ENCODE measurements around the gene IL10.

DNA sequence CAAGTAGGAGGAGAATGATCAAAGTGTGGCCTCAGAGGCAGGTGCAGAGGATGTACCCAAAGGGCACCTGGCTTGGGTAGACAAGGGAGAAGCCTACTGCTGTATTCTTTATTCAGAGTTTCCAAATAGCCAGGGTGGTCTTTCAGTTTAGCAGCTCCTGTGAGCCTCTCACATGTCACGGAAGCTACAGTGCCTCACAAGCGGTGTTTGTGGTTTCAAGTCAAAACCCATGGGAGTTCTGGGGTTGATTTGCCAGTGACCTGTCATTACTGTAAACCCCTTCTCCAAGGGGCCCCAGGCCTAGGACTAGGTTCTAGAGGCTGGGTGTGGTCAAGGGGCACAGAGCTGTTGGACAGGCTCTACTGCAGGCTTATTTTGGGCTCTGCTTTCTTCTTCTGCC is 10.2 kb upstream of the IL10 start:
- TF ChIP-seq, protein P1, sequence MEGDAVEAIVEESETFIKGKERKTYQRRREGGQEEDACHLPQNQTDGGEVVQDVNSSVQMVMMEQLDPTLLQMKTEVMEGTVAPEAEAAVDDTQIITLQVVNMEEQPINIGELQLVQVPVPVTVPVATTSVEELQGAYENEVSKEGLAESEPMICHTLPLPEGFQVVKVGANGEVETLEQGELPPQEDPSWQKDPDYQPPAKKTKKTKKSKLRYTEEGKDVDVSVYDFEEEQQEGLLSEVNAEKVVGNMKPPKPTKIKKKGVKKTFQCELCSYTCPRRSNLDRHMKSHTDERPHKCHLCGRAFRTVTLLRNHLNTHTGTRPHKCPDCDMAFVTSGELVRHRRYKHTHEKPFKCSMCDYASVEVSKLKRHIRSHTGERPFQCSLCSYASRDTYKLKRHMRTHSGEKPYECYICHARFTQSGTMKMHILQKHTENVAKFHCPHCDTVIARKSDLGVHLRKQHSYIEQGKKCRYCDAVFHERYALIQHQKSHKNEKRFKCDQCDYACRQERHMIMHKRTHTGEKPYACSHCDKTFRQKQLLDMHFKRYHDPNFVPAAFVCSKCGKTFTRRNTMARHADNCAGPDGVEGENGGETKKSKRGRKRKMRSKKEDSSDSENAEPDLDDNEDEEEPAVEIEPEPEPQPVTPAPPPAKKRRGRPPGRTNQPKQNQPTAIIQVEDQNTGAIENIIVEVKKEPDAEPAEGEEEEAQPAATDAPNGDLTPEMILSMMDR (IDR thresholded peaks at IDR 0.05) = no peak
- no peak for TF ChIP-seq EZH2 (IDR thresholded peaks at IDR 0.05)

Data from neural progenitor cell (in vitro differentiated cells).